ENCODE results near the gene RGMA. TPM values are rescaled to one million over a fixed set of nuclear protein-coding genes. Genes with fewer than 3 reads are reported as not detected.

RGMA gene
- polyA plus RNA-seq, 5 donors: 11.2 to 21.1 (median 13.8) TPM

DNA sequence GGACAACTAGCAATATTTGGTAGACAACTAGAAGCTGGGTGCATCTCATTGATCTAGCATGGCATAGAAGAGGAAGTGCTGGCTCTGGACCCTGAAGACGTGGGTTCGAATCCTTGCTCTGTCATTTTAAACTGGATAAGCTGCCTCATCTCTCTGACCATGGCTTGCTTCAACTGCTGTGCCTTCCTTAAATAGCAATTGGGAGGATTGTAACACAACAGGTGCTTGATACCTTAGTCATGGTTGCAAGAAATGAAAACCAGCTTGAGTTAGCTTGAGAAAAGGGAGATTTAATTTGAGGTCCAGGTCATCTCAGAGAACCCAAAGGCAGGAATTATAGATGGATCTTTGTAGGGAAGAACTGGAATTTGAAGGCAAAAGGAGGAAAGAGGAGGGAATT is 14.8 kb upstream of the RGMA start:
- DNase-seq: no peak

DNA sequence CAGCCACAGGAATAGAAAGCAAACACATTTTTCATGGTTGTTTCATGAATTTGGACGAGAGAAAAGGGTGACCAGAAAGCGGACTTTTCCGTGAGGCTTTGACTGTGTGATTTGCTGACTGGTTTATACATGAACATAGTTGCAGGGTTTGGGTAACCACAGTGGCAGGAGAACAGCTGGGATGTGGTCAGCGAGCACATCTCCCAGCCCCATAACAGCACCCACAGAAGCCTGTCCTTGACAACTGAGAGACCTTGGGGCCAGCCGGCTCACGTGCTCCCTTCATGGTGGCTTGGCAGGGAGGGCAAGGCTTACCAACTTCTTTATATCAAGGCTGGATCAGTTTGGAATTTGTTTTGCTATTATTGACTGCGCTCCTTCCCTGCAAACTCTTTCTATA is 13.2 kb upstream of the RGMA start:
- no peak for DNase-seq

DNA sequence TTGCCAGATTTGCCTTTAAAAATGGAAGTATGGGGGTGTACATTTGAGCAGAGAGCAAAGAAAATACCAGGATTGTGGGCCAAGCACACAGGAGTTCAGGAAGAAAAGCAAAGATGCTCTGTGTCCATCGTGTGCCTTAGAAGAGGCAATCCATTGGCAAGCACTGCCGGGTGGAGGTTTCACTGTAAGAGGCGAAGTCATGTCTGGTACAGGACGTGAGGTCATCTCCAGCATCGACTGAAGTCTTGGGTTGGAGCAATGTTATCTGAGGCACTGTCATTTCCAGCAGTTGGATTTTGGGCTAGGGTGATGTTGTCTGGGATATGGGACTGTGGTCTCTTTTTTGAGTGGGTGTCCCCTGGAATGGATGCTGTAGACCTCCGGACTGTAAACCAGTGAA is 4.8 kb upstream of the RGMA start:
- no peak for DNase-seq

- no peak for DNase-seq
Measured at GRCh38 chr15:93091465-93091864, 2.5 kb upstream of the RGMA start.

DNA sequence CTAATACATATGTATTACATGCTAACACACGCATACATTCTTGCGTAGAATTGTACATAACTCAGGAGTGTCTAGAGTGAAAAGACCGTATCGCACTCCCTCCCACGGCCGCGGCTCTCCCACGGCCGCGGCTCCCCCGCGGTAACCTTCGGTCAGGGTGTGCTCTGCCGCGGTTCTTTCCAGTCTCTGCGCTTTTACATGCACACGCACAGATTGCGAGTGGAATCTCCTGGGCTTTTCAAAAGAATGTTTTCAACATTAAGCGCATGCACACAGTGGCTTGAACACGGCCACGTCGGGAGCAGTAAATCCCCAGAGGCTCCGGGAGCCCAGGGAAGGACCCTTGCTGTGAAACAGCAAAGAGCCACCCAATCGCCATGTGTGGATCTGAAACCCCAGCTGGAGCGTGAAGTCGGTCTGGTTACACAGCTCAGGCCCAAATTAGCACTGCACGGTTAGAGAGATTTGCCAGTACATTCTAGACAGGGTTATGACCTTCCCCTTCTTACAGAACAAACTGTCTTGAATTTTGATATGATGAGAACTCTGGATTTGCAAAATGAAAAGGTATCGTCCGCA is 805 bp upstream of the RGMA start:
- no peak for DNase-seq

DNA sequence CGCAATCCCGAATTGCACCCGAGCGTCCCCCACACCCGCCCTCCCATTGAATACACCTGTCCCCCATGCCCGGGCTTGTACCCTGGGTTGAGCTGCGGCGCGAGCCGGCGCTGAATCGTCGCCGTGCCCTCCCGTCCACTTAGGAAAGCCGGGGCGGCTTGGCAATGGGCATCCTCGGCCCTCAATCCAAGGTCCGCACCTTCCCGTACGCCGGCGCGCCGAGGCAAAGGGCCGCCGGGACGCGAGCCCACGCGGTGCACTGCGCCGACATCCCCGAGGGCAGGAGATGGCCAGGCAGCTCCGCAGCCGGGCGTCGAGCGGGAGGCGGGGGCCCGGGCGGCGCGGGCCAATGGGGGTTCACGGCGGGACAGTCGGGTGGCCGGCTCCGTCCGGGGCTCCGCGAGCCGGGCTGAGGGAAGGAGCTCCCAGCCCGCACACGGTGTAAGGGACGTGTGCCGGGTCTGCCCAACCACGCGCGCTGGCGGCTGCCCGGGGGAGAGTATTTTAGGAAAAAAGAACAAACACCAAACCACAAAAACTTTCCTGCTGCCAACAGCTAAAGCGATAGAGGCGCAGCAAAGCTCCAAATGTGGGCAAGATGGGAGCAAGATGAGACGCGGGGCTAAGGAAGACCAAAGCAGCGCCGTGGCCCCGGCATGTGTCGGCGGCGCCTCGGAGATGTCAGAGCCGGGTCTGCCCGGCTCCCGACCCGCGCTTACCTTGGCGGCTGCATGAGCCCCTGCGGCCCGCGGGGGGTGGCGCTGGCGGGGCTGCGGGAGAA is 621 bp downstream of the RGMA start:
- DNase-seq: peak in 1 of 2 donors; percentile 21

- peak; percentile 62 to 65 for DNase-seq
Measured at GRCh38 chr15:93087825-93088199, 1.2 kb downstream of the RGMA start.

DNA sequence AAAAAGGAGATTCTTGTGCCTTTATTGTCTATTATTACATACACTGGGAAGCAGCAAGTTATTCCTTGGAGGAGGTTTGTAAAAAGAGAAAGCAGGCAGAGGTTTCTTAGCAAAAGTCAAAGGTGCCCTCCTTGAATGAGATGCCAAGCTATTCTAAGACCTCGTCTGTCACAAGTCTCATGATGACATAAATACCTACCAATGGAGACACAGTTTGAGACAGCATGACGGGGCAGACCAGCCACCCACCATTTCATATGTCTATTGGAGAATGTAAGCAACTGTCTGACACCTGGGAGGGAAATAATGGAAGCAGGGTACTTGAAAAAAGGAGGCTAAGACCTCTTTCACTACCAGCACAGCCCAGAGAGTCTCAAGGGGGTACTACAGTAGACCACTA is 2.2 kb downstream of the RGMA start:
- no peak for DNase-seq

DNA sequence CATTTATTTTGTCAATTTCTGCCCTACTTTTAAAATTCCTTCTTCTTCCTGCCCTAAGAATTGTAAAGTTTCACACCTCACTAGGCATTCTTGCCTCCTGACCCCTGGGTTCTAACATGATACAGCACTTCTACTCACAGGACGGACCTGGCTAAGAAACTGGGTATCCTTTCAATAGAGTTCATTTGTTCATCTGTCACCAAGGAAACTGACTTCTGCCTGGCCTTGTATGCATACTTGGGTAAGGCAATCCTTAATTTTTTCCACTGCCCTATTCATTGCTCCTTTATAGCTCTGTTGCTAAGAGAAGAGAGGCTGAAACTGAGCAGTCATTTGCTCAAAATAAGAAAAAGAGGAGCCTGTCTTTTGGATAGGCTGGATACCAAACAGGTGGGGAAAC is 3.3 kb downstream of the RGMA start:
- no peak for DNase-seq

DNA sequence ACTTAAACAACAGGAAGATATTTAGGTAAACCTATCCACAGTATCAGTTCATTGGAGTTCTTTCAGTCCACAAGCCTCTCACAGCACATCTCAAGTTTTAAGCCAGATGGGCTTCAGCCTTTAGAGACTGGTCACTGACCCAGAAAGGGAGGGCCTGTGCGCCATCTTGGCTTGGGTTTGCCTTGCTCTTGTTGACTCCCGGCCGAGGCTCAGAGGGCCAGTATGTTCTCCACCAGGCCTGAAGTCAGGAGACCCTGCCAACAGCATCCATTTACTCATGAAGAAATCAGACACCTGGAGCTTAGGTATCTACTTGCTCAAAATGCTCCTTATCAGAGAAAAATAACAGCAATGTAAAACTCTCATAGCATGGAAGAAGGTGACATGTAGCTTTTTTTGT is 6.2 kb downstream of the RGMA start:
- DNase-seq: no peak

- no peak for DNase-seq
Measured at GRCh38 chr15:93081399-93081798, 7.6 kb downstream of the RGMA start.

GRCh38 chr15:93080451-93080850 is 8.6 kb downstream of the RGMA start:
- no peak for DNase-seq

GRCh38 chr15:93076875-93077274 is 12.1 kb downstream of the RGMA start:
- DNase-seq: no peak

GRCh38 chr15:93076217-93076616 is 12.8 kb downstream of the RGMA start:
- DNase-seq: no peak

DNA sequence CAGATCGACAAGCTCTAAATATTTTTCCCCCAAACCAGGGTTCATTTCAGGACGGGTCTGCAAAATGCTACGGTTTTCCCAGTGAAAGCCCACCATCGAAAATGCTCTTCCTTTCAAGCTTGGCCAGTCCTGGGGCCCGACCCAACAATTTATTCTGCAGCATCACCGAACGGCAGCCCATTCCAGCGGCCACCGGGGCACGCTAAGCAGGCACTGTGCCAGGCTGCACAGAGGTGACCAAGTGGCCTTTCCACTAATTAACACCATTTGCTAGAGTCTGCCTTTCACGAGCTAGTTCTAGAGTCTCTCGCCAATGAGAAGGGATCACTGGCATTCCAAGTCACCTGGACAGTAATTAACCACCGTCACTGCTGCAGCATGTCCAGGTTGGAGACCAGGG is 14.4 kb downstream of the RGMA start:
- no peak for DNase-seq

DNA sequence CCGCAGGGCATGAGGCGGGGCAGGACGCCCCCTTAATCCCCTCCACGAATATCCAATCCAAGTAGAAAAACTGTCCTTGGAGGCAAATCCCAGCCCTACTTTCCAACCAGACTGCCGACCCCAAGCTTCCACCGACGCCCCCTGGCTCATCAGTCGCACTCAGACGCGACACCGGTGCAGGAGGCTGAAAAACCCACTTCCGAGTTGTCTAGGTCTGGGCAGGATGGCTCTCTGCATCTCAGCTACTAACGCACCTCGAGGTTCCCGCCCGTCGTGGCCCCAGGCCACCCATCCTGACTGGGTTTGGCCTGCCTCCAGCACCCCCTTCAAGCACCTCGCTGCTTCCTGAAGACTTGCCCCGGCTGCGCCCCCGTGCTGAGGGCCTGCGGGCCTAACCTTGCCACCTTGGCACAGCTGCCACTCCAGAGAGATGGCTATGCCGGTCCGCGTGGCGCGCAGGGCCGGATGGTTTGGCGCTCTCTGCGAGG is 15.5 kb downstream of the RGMA start:
- DNase-seq: no peak

GRCh38 chr15:93072411-93073394 is 16.3 kb downstream of the RGMA start:
- peak; percentile 80 to 83 for DNase-seq

GRCh38 chr15:93072011-93072410 is 17.0 kb downstream of the RGMA start:
- no peak for DNase-seq

DNA sequence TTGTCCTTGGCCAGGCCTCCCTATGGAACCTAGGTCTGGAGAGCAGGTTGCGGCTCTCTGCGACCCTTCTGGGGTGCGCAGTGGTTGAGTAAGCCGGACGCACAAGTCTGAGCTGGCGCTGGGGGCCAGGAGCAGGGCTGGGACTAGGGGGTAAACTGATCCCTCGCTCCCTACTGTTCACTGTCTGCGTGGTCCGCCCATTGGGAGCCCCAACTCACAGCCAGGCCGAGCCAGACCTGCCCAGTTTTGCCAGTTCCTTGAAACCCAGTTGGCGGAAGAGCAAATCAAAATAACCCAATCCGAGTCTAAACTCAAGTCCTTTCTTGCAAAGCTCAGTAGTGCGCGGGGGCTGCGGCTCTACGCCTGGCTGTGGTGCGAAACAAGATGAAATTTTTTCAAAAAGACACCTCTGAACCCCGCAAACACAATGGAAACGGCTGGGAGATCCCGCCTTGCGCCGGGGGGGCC is 17.5 kb downstream of the RGMA start:
- no peak for DNase-seq

DNA sequence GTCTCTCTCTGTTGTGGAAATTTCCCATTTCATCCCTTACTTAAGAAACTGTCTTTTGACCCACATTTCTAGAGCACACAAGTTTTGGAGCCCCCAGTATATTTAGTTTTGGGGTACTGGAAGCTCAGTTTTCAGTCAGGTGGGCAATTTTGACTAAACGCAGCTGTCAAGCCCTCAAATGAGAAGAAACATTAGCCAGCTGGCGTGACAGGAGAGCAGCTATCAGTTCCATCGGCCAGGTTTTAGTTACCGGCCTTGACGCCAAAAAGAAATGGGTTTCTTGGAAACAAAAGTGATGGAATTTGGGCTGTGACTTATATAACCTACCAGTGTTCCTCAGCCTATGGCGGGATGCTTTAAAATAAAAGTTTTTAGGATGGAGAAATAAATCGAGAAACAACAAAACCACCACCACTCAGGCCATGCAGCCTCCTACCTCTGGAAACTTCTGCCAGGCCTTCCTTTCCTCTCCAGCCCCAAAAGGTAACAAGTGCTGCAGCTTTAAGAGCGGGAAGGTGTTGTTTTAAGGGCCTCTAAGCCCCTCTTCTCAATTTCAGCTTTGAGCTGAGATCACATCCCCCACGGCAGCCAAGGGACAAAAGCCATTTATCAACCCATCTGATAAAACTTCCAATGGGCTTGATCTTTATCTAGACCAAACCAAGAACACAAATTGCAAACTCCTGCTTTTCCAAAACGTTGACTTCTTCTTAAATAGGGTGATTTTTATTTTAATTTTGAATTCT is 18.3 kb downstream of the RGMA start:
- DNase-seq: no peak

DNA sequence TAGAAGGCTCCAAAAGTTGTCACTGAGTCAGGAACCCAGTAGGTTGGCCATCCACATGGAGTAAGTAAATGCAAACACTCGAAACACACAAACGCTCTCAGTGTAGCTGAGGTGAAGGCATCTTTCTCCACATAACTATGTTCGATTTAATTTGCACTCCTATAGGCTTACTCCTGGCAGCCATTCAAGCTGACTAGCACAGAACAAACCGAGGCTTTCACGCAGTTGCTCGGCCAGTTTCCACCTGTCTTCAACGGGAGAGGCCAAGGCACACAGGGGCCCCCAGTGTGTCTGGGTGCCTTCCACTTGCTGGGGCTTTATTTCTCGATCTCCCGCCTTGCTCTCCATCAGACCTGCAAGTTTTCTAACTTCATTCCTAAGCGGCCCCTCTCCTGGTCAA is 18.9 kb downstream of the RGMA start:
- no peak for DNase-seq

All from right lung (tissue), 5 donors.